Natural killer cell (primary cell): ENCODE results near the gene CCR1. TPM values are rescaled to one million over a fixed set of nuclear protein-coding genes. Genes with fewer than 3 reads are reported as not detected.

Source experiments
- ATAC-seq, 3 donors: fragments of 150-1000 bp in 2 of 3; fragments of 200-7000 bp in 1 of 3; cut with Tn5 transposase; 1 replicate in 1 of 3; 2 replicates in 2 of 3; pipeline ENCODE4 v1.10.0; 2021; ENCODE audit warnings: mild to moderate bottlenecking in 2 of 3, moderate library complexity in 2 of 3
- DNase-seq, 2 donors: peaks; one replicate each; pipeline versions ENCODE4 v3.0.0 to v3.0.0-alpha.2; 2013 to 2021; ENCODE audit warnings: mixed read lengths in 1 of 2
- H3K27ac ChIP-seq: one replicate; pipeline ENCODE4 v1.5.1; 2013; ENCODE audit warnings: mild to moderate bottlenecking, low read length
- H3K27me3 ChIP-seq: one replicate; pipeline ENCODE4 v1.6.1; 2013; ENCODE audit warnings: low read length; ENCODE audit not compliant: control insufficient read depth, insufficient read depth
- H3K36me3 ChIP-seq: one replicate; pipeline ENCODE4 v1.6.1; 2013; ENCODE audit warnings: low read length; ENCODE audit not compliant: control insufficient read depth, insufficient read depth
- H3K4me1 ChIP-seq: one replicate; pipeline ENCODE4 v1.6.1; 2013; ENCODE audit warnings: low read length; ENCODE audit not compliant: control insufficient read depth, insufficient read depth
- H3K4me3 ChIP-seq: one replicate; pipeline ENCODE4 v1.5.1; 2013; ENCODE audit warnings: low read length
- H3K9me3 ChIP-seq: one replicate; pipeline ENCODE4 v1.6.1; 2013; ENCODE audit warnings: low read length; ENCODE audit not compliant: control insufficient read depth, insufficient read depth
- H3K27ac Mint-ChIP-seq, 2 donors: one replicate each; pipeline ENCODE4 v1.8.0; 2022; ENCODE audit warnings: mild to moderate bottlenecking in 2 of 2, mixed read lengths in 2 of 2, moderate library complexity in 1 of 2
- H3K27me3 Mint-ChIP-seq, 2 donors: one replicate each; pipeline ENCODE4 v1.8.0; 2022; ENCODE audit warnings: low read depth in 2 of 2, mixed read lengths in 2 of 2
- H3K36me3 Mint-ChIP-seq: one replicate; pipeline ENCODE4 v1.8.0; 2022; ENCODE audit warnings: mixed read lengths
- H3K4me1 Mint-ChIP-seq, 2 donors: one replicate each; pipeline ENCODE4 v1.8.0; 2022; ENCODE audit warnings: mixed read lengths in 2 of 2
- H3K4me3 Mint-ChIP-seq: one replicate; pipeline ENCODE4 v1.8.0; 2022; ENCODE audit warnings: mild to moderate bottlenecking, moderate library complexity, mixed read lengths
- H3K9me3 Mint-ChIP-seq, 2 donors: one replicate each; pipeline ENCODE4 v1.8.0; 2022; ENCODE audit warnings: mixed read lengths in 2 of 2
- WGBS: methylation state at CpG from one replicate; pipeline ENCODE4 v1.1.7; 2013; ENCODE audit warnings: missing lambda C conversion rate; ENCODE audit not compliant: insufficient coverage; 5-methylcytosine and 5-hydroxymethylcytosine counted together
- intact Hi-C: fragments of 100-400 bp; cut with micrococcal nuclease; formaldehyde crosslinking; loops from one replicate; pipeline ENCODE4 v1.14.2; 2022
- total RNA-seq, 4 donors: library from RNA; stranded (reverse); fragments of 120-200 nt in 1 of 4; gene quantifications; one replicate each; pipeline versions ENCODE4 v1.2.3 to v1.2.4, GENCODE V29; 2013 to 2022
- TF ChIP-seq, protein P1 (sequence below): fragments of 200-600 bp; IDR thresholded peaks from one replicate; pipeline ENCODE4 v1.8.0; 2022; ENCODE audit warnings: antibody characterized with exemption

CCR1 gene
- total RNA-seq, 3 donors from 2014 or later (not counting 1 experiment from before 2014, with no cell fraction given), result 2.1 to 26.0 (median 3.8) TPM

DNA sequence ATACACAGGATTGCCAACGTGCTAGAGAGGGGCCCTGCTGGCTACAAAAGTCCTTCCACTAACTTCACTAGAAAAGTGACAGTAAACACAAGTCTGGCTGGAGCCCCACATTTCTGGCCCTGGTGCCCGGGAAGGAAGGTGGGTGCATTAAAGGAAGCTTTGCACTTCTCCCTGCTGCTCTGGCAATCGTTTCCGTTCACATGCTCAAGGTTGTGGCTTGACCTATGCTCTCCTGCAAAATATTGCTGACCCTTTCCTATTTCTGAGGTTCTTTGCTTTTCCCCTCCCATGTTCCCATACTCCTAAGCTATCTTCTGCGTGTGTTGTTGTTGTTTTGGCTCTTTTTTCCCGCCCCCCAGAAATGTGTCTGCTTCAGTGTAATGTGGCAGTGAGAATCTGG, 25.1 kb upstream of the CCR1 start:
- Mint-ChIP-seq H3K4me1 (peaks cover 39 to 46% of the 10 kb centered on the region in 2 donors), H3K36me3 (no peaks in the 10 kb centered on the region), H3K4me3 (no peak overlapping the region), H3K9me3 (no peaks in the 10 kb centered on the region), H3K27me3 (no peaks in the 10 kb centered on the region), H3K27ac (no peak overlapping the region)
- DNase-seq, result no peak
- H3K36me3 ChIP-seq, result no peaks in the 10 kb centered on the region
- H3K27me3 ChIP-seq, result no peaks in the 10 kb centered on the region
- H3K9me3 ChIP-seq, result no peaks in the 10 kb centered on the region
- ATAC-seq, result no peak
- H3K27ac ChIP-seq, result no peak overlapping the region
- TF ChIP-seq, protein P1, sequence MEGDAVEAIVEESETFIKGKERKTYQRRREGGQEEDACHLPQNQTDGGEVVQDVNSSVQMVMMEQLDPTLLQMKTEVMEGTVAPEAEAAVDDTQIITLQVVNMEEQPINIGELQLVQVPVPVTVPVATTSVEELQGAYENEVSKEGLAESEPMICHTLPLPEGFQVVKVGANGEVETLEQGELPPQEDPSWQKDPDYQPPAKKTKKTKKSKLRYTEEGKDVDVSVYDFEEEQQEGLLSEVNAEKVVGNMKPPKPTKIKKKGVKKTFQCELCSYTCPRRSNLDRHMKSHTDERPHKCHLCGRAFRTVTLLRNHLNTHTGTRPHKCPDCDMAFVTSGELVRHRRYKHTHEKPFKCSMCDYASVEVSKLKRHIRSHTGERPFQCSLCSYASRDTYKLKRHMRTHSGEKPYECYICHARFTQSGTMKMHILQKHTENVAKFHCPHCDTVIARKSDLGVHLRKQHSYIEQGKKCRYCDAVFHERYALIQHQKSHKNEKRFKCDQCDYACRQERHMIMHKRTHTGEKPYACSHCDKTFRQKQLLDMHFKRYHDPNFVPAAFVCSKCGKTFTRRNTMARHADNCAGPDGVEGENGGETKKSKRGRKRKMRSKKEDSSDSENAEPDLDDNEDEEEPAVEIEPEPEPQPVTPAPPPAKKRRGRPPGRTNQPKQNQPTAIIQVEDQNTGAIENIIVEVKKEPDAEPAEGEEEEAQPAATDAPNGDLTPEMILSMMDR, result no peak
- WGBS, result 81% methylated on average over 5 of the region's 6 CpGs
- peaks cover 18% of the 10 kb centered on the region for H3K4me1 ChIP-seq
- intact Hi-C loops, result no loop called here
- no peak overlapping the region for H3K4me3 ChIP-seq

DNA sequence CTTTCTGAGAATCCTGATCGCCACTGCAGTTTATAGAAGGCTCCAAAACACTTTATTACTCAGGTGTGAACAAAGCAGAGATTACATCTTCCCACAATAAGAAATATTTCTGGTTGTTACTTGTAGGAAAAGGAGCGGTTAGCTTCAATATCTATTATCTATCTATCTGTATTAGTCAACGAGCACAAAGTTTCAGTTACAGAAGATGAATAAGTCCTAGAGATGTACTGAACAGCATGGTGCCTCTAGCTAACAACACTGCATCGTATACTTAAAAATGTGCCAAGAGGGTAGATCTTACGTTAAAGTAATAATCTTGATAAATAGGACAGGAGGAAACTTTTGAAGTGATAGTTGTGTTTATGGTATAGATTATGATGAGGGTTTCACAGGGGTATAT, 23.2 kb upstream of the CCR1 start:
- Mint-ChIP-seq H3K27me3 (peaks cover 2 to 5% of the 10 kb centered on the region in 2 donors), H3K4me3 (no peak overlapping the region), H3K27ac (no peak overlapping the region), H3K36me3 (no peaks in the 10 kb centered on the region), H3K4me1 (peaks cover 26 to 34% of the 10 kb centered on the region in 2 donors), H3K9me3 (no peaks in the 10 kb centered on the region)
- TF ChIP-seq, protein P1, result no peak
- Histone ChIP-seq H3K36me3 (no peaks in the 10 kb centered on the region), H3K9me3 (no peaks in the 10 kb centered on the region), H3K27ac (no peak overlapping the region), H3K4me3 (no peak overlapping the region), H3K27me3 (no peaks in the 10 kb centered on the region), H3K4me1 (peaks cover 15% of the 10 kb centered on the region)
- intact Hi-C loops, result no loop called here
- WGBS, result 80% methylated on average over 4 of the region's 5 CpGs
- ATAC-seq (no peak), DNase-seq (no peak)

- Mint-ChIP-seq H3K36me3 (no peaks in the 10 kb centered on the region), H3K27me3 (peaks cover 4 to 8% of the 10 kb centered on the region in 2 donors), H3K27ac (no peak overlapping the region), H3K9me3 (no peaks in the 10 kb centered on the region), H3K4me1 (peaks cover 15% of the 10 kb centered on the region in 2 donors), H3K4me3 (no peak overlapping the region)
- Histone ChIP-seq H3K4me3 (no peak overlapping the region), H3K27ac (no peak overlapping the region), H3K4me1 (peaks cover 7% of the 10 kb centered on the region), H3K9me3 (no peaks in the 10 kb centered on the region), H3K27me3 (no peaks in the 10 kb centered on the region), H3K36me3 (no peaks in the 10 kb centered on the region)
- ATAC-seq (peak; percentile 34 to 82 (median 63)), DNase-seq (peak in 1 of 2 donors; percentile 21)
- TF ChIP-seq, protein P1, result no peak
- 33% methylated on average over 3 of the region's 5 CpGs for WGBS
- intact Hi-C loops, result loop anchor here (5.0 kb wide), 1 partner anchor 139 kb away; no protein-coding TSS in a partner anchor
Observed at GRCh38 chr3:46228260-46229242, 20.4 kb upstream of the CCR1 start.
